T-helper 2 cell treated with Interferon-gamma antibody and Interleukin-4, amounts not matched to agents 100 ng/mL and 5 ng/mL, for 36 hours (primary cell): ENCODE results near the gene RUSC1. TPM values are rescaled to one million over a fixed set of nuclear protein-coding genes. Genes with fewer than 3 reads are reported as not detected.

ENCODE experiments used
- total RNA-seq: library from RNA; stranded (reverse); gene quantifications from 2 replicates; pipeline ENCODE4 v1.2.3, GENCODE V29; 2022

Gene RUSC1
- total RNA-seq, 1 donor from 2014 or later = 28.6 TPM

Other genes with a start within 250 kb of the RUSC1 start
- gene EFNA3, start 242.1 kb upstream of the RUSC1 start, total RNA-seq = 2.3 and 2.4 TPM in 2 replicates
- gene EFNA1, start 193.0 kb upstream of the RUSC1 start, total RNA-seq = not detected in 2 replicates
- gene SLC50A1, start 185.0 kb upstream of the RUSC1 start, total RNA-seq = 32.1 and 35.4 TPM in 2 replicates
- 40.4 and 41.6 TPM in 2 replicates for gene DPM3, start 180.4 kb upstream of the RUSC1 start, total RNA-seq
- gene KRTCAP2, start 147.6 kb upstream of the RUSC1 start, total RNA-seq = 220 and 221 TPM in 2 replicates
- 15.2 and 17.3 TPM in 2 replicates for gene TRIM46, start 147.0 kb upstream of the RUSC1 start, total RNA-seq
- gene THBS3, start 113.0 kb upstream of the RUSC1 start, total RNA-seq = 13.7 and 13.8 TPM in 2 replicates
- gene MTX1, start 112.2 kb upstream of the RUSC1 start, total RNA-seq = 38.8 and 40.9 TPM in 2 replicates
- gene ENTREP3, start 65.4 kb upstream of the RUSC1 start, total RNA-seq = 19.2 and 21.4 TPM in 2 replicates
- 89.7 and 96.1 TPM in 2 replicates for gene SCAMP3, start 58.5 kb upstream of the RUSC1 start, total RNA-seq
- 89.5 and 91.9 TPM in 2 replicates for gene CLK2, start 47.4 kb upstream of the RUSC1 start, total RNA-seq
- 2.9 and 3.8 TPM in 2 replicates for gene HCN3, start 43.4 kb upstream of the RUSC1 start, total RNA-seq
- not detected in 2 replicates for gene PKLR, start 19.5 kb upstream of the RUSC1 start, total RNA-seq
- gene FDPS, start 12.0 kb upstream of the RUSC1 start, total RNA-seq = 210 TPM in 2 replicates
- 44.8 and 45.2 TPM in 2 replicates for gene ASH1L, start 241.9 kb downstream of the RUSC1 start, total RNA-seq